WTC11 (cell line): ENCODE results near the gene GABRG2. TPM values are rescaled to one million over a fixed set of nuclear protein-coding genes. Genes with fewer than 3 reads are reported as not detected.

Experiments
- ATAC-seq: fragments of 200-7000 bp; cut with Tn5 transposase; 2 replicates; pipeline ENCODE4 v1.10.0; 2021; ENCODE audit warnings: mild to moderate bottlenecking, moderate library complexity
- Bru-seq: library from RNA; stranded (reverse); fragments of 400-500 nt; gene quantifications from one replicate; lab custom pipeline; 2021; lab: Mats Ljungman, UMichigan
- CTCF ChIA-PET: fragments of 300-600 bp; sonication (Branson Sonifier 250); formaldehyde crosslinking; loops from one replicate; lab custom pipeline; 2021; ENCODE audit warnings: antibody characterized with exemption; lab: Charles Lee
- POLR2A ChIA-PET: fragments of 350-600 bp; sonication (Branson Sonifier 250); formaldehyde crosslinking; loops from one replicate; lab custom pipeline; 2021; ENCODE audit warnings: antibody characterized with exemption; lab: Charles Lee
- DNase-seq: peaks from one replicate; pipeline ENCODE4 v3.0.0; 2021; ENCODE audit warnings: low spot score
- H3K27ac Mint-ChIP-seq: 2 replicates; pipeline ENCODE4 v1.8.0; 2021; ENCODE audit warnings: mixed read lengths
- H3K27me3 Mint-ChIP-seq: 2 replicates; pipeline ENCODE4 v1.8.0; 2021; ENCODE audit warnings: low read depth, mild to moderate bottlenecking, moderate library complexity, mixed read lengths
- H3K36me3 Mint-ChIP-seq: 2 replicates; pipeline ENCODE4 v1.8.0; 2021; ENCODE audit warnings: mixed read lengths
- H3K4me1 Mint-ChIP-seq: 2 replicates; pipeline ENCODE4 v1.8.0; 2022; ENCODE audit warnings: mixed read lengths
- H3K4me3 Mint-ChIP-seq: 2 replicates; pipeline ENCODE4 v1.8.0; 2021; ENCODE audit warnings: mild to moderate bottlenecking, moderate library complexity, mixed read lengths
- H3K9me3 Mint-ChIP-seq: 2 replicates; pipeline ENCODE4 v1.8.0; 2021; ENCODE audit warnings: mixed read lengths
- ATF1 ChIP-seq: sonication (generic); formaldehyde crosslinking; IDR thresholded peaks from 2 replicates; pipeline ENCODE4 v1.8.1; 2023; ENCODE audit warnings: mild to moderate bottlenecking, moderate library complexity, missing genetic modification reagents
- CREB1 ChIP-seq: sonication (generic); formaldehyde crosslinking; IDR thresholded peaks from 2 replicates; pipeline ENCODE4 v1.8.0; 2023; ENCODE audit warnings: mild to moderate bottlenecking, missing genetic modification reagents
- ELF4 ChIP-seq: sonication (generic); formaldehyde crosslinking; IDR thresholded peaks from 2 replicates; pipeline ENCODE4 v1.8.1; 2022; ENCODE audit warnings: low read depth, mild to moderate bottlenecking, moderate library complexity, missing genetic modification reagents
- ESRRA ChIP-seq: sonication (generic); formaldehyde crosslinking; IDR thresholded peaks from 2 replicates; pipeline ENCODE4 v1.8.1; 2022; ENCODE audit warnings: mild to moderate bottlenecking, missing genetic modification reagents, borderline replicate concordance
- GRHL2 ChIP-seq: fragments of 250-450 bp; sonication (Bioruptor Pico); IDR thresholded peaks from 2 replicates; pipeline ENCODE4 v1.8.0; 2022; ENCODE audit warnings: mild to moderate bottlenecking, moderate library complexity; ENCODE audit not compliant: insufficient replicate concordance, severe bottlenecking
- MXD4 ChIP-seq: fragments of 250-450 bp; sonication (Bioruptor Pico); IDR thresholded peaks from 2 replicates; pipeline ENCODE4 v1.8.0; 2021; ENCODE audit warnings: mild to moderate bottlenecking, moderate library complexity, borderline replicate concordance
- OVOL2 ChIP-seq: fragments of 250-450 bp; sonication (Bioruptor Pico); IDR thresholded peaks from 2 replicates; pipeline ENCODE4 v1.9.0; 2021; ENCODE audit warnings: mild to moderate bottlenecking, borderline replicate concordance
- PRRX2 ChIP-seq: fragments of 250-450 bp; sonication (Bioruptor Pico); IDR thresholded peaks from 2 replicates; pipeline ENCODE4 v1.8.0; 2021; ENCODE audit warnings: mild to moderate bottlenecking
- SOX15 ChIP-seq: fragments of 250-450 bp; sonication (Bioruptor Pico); IDR thresholded peaks from 2 replicates; pipeline ENCODE4 v1.9.0; 2021; ENCODE audit warnings: mild to moderate bottlenecking
- SP1 ChIP-seq: sonication (generic); formaldehyde crosslinking; conservative IDR thresholded peaks from 2 replicates; pipeline ENCODE4 v1.8.1; 2022; ENCODE audit warnings: missing genetic modification reagents
- TEAD1 ChIP-seq: sonication (generic); formaldehyde crosslinking; IDR thresholded peaks from 2 replicates; pipeline ENCODE4 v1.8.0; 2022; ENCODE audit warnings: mild to moderate bottlenecking, missing genetic modification reagents
- ZNF532 ChIP-seq: fragments of 250-450 bp; sonication (Bioruptor Pico); IDR thresholded peaks from 2 replicates; pipeline ENCODE4 v1.9.0; 2021; ENCODE audit warnings: mild to moderate bottlenecking, borderline replicate concordance
- ZSCAN18 ChIP-seq: fragments of 250-450 bp; sonication (Bioruptor Pico); IDR thresholded peaks from 2 replicates; pipeline ENCODE4 v2.1.2; 2022; ENCODE audit warnings: mild to moderate bottlenecking, moderate library complexity
- long read RNA-seq, 3 experiments: library from RNA in 1 of 3; library from capped mRNA in 1 of 3; library from polyadenylated mRNA in 1 of 3; unstranded in 2 of 3; stranded (forward) in 1 of 3; transcript quantifications; one replicate each; pipeline ENCODE4 v2.0.0, GENCODE V29; 2021
- total RNA-seq: library from RNA; stranded (reverse); gene quantifications from 3 replicates; pipeline ENCODE4 v1.2.3, GENCODE V29; 2021
- TF ChIP-seq, protein P1 (sequence below): sonication (generic); formaldehyde crosslinking; IDR thresholded peaks from 2 replicates; pipeline ENCODE4 v1.8.1; 2022; ENCODE audit warnings: low read depth, missing genetic modification reagents, borderline replicate concordance
- TF ChIP-seq, protein P2 (sequence below): sonication (generic); formaldehyde crosslinking; IDR thresholded peaks from 2 replicates; pipeline ENCODE4 v1.8.0; 2022; ENCODE audit warnings: mild to moderate bottlenecking, missing genetic modification reagents
- TF ChIP-seq, protein P3 (sequence below): sonication (generic); formaldehyde crosslinking; IDR thresholded peaks from 2 replicates; pipeline ENCODE4 v1.8.1; 2023; ENCODE audit warnings: mild to moderate bottlenecking, missing genetic modification reagents, moderate library complexity

The GABRG2 gene
- total RNA-seq (3.4 to 4.0 TPM (median 3.7 TPM) in 3 replicates), Bru-seq, nascent RNA (percentile 51 among the genes with signal in this experiment)
- long read RNA-seq, experiment 1, full-length matches to known transcripts, result 2 of 12 reads
- long read RNA-seq, experiment 1, partial matches to known transcripts, result 2 of 12 reads
- long read RNA-seq, experiment 1, other reads (novel, unspliced or antisense), result 8 of 12 reads
- long read RNA-seq, experiment 2, partial matches to known transcripts, result 0 of 6 reads
- long read RNA-seq, experiment 2, other reads (novel, unspliced or antisense), result 6 of 6 reads
- long read RNA-seq, experiment 3, partial matches to known transcripts, result 0 of 2 reads
- long read RNA-seq, experiment 3, other reads (novel, unspliced or antisense), result 2 of 2 reads

- peak; percentile 61 for ATAC-seq
- peak within 1 kb of the TSS; percentile 87 for H3K4me3 Mint-ChIP-seq
Measured at GRCh38 chr5:162067655-162068411, at the start of gene GABRG2. Gene GABRG2, plus strand, starts transcription at chr5:162067773. Its CDS starts 227 bp downstream, at chr5:162068000.

GRCh38 chr5:162025312-162025711 lies 42.3 kb upstream of the GABRG2 start:
- CTCF ChIA-PET, result no interaction called here
- TF ChIP-seq MXD4 (no peak), ESRRA (CRISPR knock-in tag) (no peak), ZSCAN18 (CRISPR knock-in tag) (no peak), SP1 (CRISPR knock-in tag) (no peak), CREB1 (CRISPR knock-in tag) (no peak), SOX15 (no peak), ATF1 (CRISPR knock-in tag) (no peak), PRRX2 (no peak), ELF4 (no peak), GRHL2 (CRISPR knock-in tag) (no peak)
- TF ChIP-seq, protein P1, sequence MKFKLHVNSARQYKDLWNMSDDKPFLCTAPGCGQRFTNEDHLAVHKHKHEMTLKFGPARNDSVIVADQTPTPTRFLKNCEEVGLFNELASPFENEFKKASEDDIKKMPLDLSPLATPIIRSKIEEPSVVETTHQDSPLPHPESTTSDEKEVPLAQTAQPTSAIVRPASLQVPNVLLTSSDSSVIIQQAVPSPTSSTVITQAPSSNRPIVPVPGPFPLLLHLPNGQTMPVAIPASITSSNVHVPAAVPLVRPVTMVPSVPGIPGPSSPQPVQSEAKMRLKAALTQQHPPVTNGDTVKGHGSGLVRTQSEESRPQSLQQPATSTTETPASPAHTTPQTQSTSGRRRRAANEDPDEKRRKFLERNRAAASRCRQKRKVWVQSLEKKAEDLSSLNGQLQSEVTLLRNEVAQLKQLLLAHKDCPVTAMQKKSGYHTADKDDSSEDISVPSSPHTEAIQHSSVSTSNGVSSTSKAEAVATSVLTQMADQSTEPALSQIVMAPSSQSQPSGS (CRISPR knock-in tag), result no peak
- TF ChIP-seq, protein P2, sequence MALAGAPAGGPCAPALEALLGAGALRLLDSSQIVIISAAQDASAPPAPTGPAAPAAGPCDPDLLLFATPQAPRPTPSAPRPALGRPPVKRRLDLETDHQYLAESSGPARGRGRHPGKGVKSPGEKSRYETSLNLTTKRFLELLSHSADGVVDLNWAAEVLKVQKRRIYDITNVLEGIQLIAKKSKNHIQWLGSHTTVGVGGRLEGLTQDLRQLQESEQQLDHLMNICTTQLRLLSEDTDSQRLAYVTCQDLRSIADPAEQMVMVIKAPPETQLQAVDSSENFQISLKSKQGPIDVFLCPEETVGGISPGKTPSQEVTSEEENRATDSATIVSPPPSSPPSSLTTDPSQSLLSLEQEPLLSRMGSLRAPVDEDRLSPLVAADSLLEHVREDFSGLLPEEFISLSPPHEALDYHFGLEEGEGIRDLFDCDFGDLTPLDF, result no peak

More at GRCh38 chr5:162067655-162068411, at the start of gene GABRG2:
- Mint-ChIP-seq H3K4me1 (peaks cover 24% of the 10 kb centered on the region), H3K27me3 (no peaks in the 10 kb centered on the region; the same call in 1 of the 2 replicates)
- DNase-seq, result no peak
- POLR2A ChIA-PET, result no interaction called here
- TF ChIP-seq, protein P3, sequence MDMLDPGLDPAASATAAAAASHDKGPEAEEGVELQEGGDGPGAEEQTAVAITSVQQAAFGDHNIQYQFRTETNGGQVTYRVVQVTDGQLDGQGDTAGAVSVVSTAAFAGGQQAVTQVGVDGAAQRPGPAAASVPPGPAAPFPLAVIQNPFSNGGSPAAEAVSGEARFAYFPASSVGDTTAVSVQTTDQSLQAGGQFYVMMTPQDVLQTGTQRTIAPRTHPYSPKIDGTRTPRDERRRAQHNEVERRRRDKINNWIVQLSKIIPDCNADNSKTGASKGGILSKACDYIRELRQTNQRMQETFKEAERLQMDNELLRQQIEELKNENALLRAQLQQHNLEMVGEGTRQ (CRISPR knock-in tag), result no peak
- TF ChIP-seq SOX15 (no peak), TEAD1 (CRISPR knock-in tag) (no peak), ZNF532 (CRISPR knock-in tag) (no peak), OVOL2 (CRISPR knock-in tag) (no peak)
- TF ChIP-seq, all 79 proteins: peak for 0
- CTCF ChIA-PET, result no interaction called here
- Mint-ChIP-seq H3K36me3 (no peaks in the 10 kb centered on the region), H3K27ac (no peak within 1 kb of the TSS), H3K9me3 (no peaks in the 10 kb centered on the region)

More at GRCh38 chr5:162025312-162025711, 42.3 kb upstream of the GABRG2 start:
- Mint-ChIP-seq H3K4me1 (peaks cover 20% of the 10 kb centered on the region), H3K27me3 (no peaks in the 10 kb centered on the region), H3K36me3 (no peaks in the 10 kb centered on the region), H3K9me3 (peaks cover 25% of the 10 kb centered on the region), H3K27ac (no peak overlapping the region), H3K4me3 (no peak overlapping the region)
- DNase-seq (no peak), ATAC-seq (no peak)
- POLR2A ChIA-PET, result no interaction called here
